Endothelial cell of umbilical vein (primary cell): ENCODE data around the gene DMWD. TPM values are rescaled to one million over a fixed set of nuclear protein-coding genes. Genes with fewer than 3 reads are reported as not detected.

Experiments used
- BruUV-seq: library from RNA; stranded (reverse); fragments of 400-500 nt; replicated peaks from 2 replicates; lab custom pipeline; 2021; lab: Mats Ljungman, UMichigan
- CTCF ChIA-PET: fragments of 300-600, 350-600 bp; sonication (Branson Sonifier 250); formaldehyde crosslinking; loops from one replicate; lab custom pipeline; 2021; ENCODE audit warnings: antibody characterized with exemption, inconsistent platforms; lab: Charles Lee
- POLR2A ChIA-PET: fragments of 300-600, 350-600 bp; sonication (Branson Sonifier 250); formaldehyde crosslinking; loops from one replicate; lab custom pipeline; 2021; ENCODE audit warnings: antibody characterized with exemption, inconsistent platforms; lab: Charles Lee
- DNase-seq: peaks from one replicate; pipeline ENCODE4 v3.0.0-alpha.2; 2011; ENCODE audit warnings: low read depth, low spot score
- FAIRE-seq: peaks from 2 replicates; lab custom pipeline; 2011; peaks lifted over from hg19 to GRCh38; lab: Jason Lieb, UNC
- H2AFZ ChIP-seq: 2 replicates; pipeline ENCODE4 v1.6.0; 2012; ENCODE audit warnings: low read depth, low read length, control low read depth, inconsistent platforms
- H3K27ac ChIP-seq: 2 replicates; pipeline ENCODE4 v1.5.1; 2011; ENCODE audit warnings: low read depth, mild to moderate bottlenecking, control low read depth, low read length, moderate library complexity; ENCODE audit not compliant: insufficient read depth
- H3K27me3 ChIP-seq, 2 experiments: 2 replicates each; pipeline versions ENCODE4 v1.6.0 to v1.6.1; 2011; ENCODE audit warnings: low read length in 2 of 2, mixed read lengths in 1 of 2; ENCODE audit not compliant: control insufficient read depth in 2 of 2, insufficient read depth in 2 of 2
- H3K36me3 ChIP-seq, 2 experiments: 2 replicates in 1 of 2; 3 replicates in 1 of 2; pipeline ENCODE4 v1.5.1; 2011; ENCODE audit warnings: low read length in 2 of 2, mild to moderate bottlenecking in 1 of 2, moderate library complexity in 1 of 2; ENCODE audit not compliant: control insufficient read depth in 2 of 2, insufficient read depth in 2 of 2; ENCODE audit errors: extremely low read depth in 1 of 2
- H3K4me1 ChIP-seq: 3 replicates; pipeline ENCODE4 v1.5.1; 2011; ENCODE audit warnings: mild to moderate bottlenecking, low read length; ENCODE audit not compliant: control insufficient read depth, insufficient read depth; ENCODE audit errors: extremely low read depth
- H3K4me2 ChIP-seq: 2 replicates; pipeline ENCODE4 v1.6.1; 2011; ENCODE audit warnings: low read length, control low read depth, mixed read lengths; ENCODE audit not compliant: insufficient read depth
- H3K4me3 ChIP-seq, 3 experiments: fragments of 200-600 bp in 1 of 3; sonication (generic), shearing (Covaris generic) in 1 of 3; replicated peaks in 1 of 3; 2 replicates each; pipeline ENCODE4 v1.5.1; 2011 to 2016; ENCODE audit warnings: control low read depth in 3 of 3, low read length in 3 of 3, mild to moderate bottlenecking in 2 of 3, inconsistent platforms in 1 of 3, low read depth in 1 of 3, moderate library complexity in 1 of 3; ENCODE audit not compliant: insufficient read depth in 1 of 3
- H3K79me2 ChIP-seq: 2 replicates; pipeline ENCODE4 v1.6.0; 2012; ENCODE audit warnings: low read length, inconsistent platforms; ENCODE audit not compliant: control insufficient read depth, insufficient read depth
- H3K9ac ChIP-seq: replicated peaks from 2 replicates; pipeline ENCODE3; 2011; ENCODE audit warnings: low read length, control low read depth; ENCODE audit not compliant: insufficient read depth; ENCODE audit errors: extremely low read depth
- H3K9me1 ChIP-seq: replicated peaks from 3 replicates; pipeline ENCODE4 v1.6.0; 2011; ENCODE audit warnings: mild to moderate bottlenecking, low read length; ENCODE audit not compliant: control insufficient read depth, insufficient read depth; ENCODE audit errors: extremely low read depth
- H3K9me3 ChIP-seq: replicated peaks from 2 replicates; pipeline ENCODE4 v1.5.1; 2012; ENCODE audit warnings: low read length, inconsistent platforms; ENCODE audit not compliant: control insufficient read depth, insufficient read depth
- H4K20me1 ChIP-seq: replicated peaks from 2 replicates; pipeline ENCODE3; 2011; ENCODE audit warnings: mild to moderate bottlenecking, low read length; ENCODE audit not compliant: control insufficient read depth, insufficient read depth; ENCODE audit errors: extremely low read depth
- EZH2 ChIP-seq: IDR thresholded peaks from 2 replicates; pipeline ENCODE4 v1.6.1; 2012; ENCODE audit warnings: borderline replicate concordance, low read depth, mild to moderate bottlenecking, moderate library complexity, low read length, inconsistent platforms; ENCODE audit not compliant: severe bottlenecking
- FOS ChIP-seq: IDR thresholded peaks from 2 replicates; pipeline ENCODE4 v1.6.1; 2011; ENCODE audit warnings: mild to moderate bottlenecking, low read length, moderate library complexity, borderline replicate concordance; ENCODE audit not compliant: insufficient read depth
- MYC ChIP-seq: IDR thresholded peaks from one replicate; pipeline ENCODE4 v1.6.1; 2011; ENCODE audit warnings: mild to moderate bottlenecking, low read depth, low read length
- dilution Hi-C: fragments of 300-500 bp; cut with MboI; formaldehyde crosslinking; loops from one replicate; pipeline ENCODE4 v1.15.0; 2019; ENCODE audit warnings: low sequenced_read_pairs; ENCODE audit not compliant: extremely low pct_ligation_motif_present
- intact Hi-C: fragments of 100-400 bp; cut with micrococcal nuclease; formaldehyde crosslinking; loops from one replicate; pipeline ENCODE4 v1.10.0; 2022
- polyA plus RNA-seq, 4 experiments: library from polyadenylated mRNA; depleted of rRNA in 3 of 4; stranded (reverse) in 3 of 4; unstranded in 1 of 4; fragments of >200 nt; gene quantifications; 2 replicates each; pipeline versions ENCODE4 v1.2.1 to v1.2.3, GENCODE V29; 2011 to 2012; ENCODE audit warnings: missing spikeins in 1 of 4
- total RNA-seq: library from RNA; stranded (reverse); gene quantifications from 2 replicates; pipeline ENCODE4 v1.2.3, GENCODE V29; 2021
- TF ChIP-seq, protein P1 (sequence below), 2 donors: IDR thresholded peaks; 1 replicate in 1 of 2; 2 replicates in 1 of 2; pipeline ENCODE4 v1.5.1; 2011; ENCODE audit warnings: low read length in 2 of 2, mild to moderate bottlenecking in 2 of 2, moderate library complexity in 2 of 2, control low read depth in 1 of 2, inconsistent platforms in 1 of 2, low read depth in 1 of 2; ENCODE audit not compliant: insufficient read depth in 1 of 2; ENCODE audit errors: extremely low read depth in 1 of 2

Gene DMWD
- total and polyA plus RNA-seq, 2 donors (not counting 3 experiments of a cell fraction or from before 2014, with no cell fraction given) = 36.9 to 81.1 TPM

- POLR2A ChIA-PET = interaction anchor here (1.2 kb wide), 1 partner anchor 30 kb away, joined by 3 read pairs; the partner anchor contains the start of gene SIX5
- TF ChIP-seq FOS (no peak), MYC (no peak)
- TF ChIP-seq, protein P1, sequence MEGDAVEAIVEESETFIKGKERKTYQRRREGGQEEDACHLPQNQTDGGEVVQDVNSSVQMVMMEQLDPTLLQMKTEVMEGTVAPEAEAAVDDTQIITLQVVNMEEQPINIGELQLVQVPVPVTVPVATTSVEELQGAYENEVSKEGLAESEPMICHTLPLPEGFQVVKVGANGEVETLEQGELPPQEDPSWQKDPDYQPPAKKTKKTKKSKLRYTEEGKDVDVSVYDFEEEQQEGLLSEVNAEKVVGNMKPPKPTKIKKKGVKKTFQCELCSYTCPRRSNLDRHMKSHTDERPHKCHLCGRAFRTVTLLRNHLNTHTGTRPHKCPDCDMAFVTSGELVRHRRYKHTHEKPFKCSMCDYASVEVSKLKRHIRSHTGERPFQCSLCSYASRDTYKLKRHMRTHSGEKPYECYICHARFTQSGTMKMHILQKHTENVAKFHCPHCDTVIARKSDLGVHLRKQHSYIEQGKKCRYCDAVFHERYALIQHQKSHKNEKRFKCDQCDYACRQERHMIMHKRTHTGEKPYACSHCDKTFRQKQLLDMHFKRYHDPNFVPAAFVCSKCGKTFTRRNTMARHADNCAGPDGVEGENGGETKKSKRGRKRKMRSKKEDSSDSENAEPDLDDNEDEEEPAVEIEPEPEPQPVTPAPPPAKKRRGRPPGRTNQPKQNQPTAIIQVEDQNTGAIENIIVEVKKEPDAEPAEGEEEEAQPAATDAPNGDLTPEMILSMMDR (IDR thresholded peaks at IDR 0.05; ENCODE audit: extremely low read depth in 1 of 2, insufficient read depth in 1 of 2, low read depth in 1 of 2, low read length in 2 of 2) = peak; percentile 70 to 77
- H3K79me2 ChIP-seq = no peaks in the 10 kb centered on the region
- DNase-seq (peak; percentile 79), FAIRE-seq (peak; percentile 87)
- no peaks in the 10 kb centered on the region for H4K20me1 ChIP-seq
- H3K9ac ChIP-seq = no peak overlapping the region
- H3K4me2 ChIP-seq = no peak overlapping the region
- intact Hi-C loops = loop anchor here (1.0 kb wide), 1 partner anchor 29 kb away; no protein-coding TSS in a partner anchor
- H3K9me3 ChIP-seq = no peaks in the 10 kb centered on the region
- H3K4me1 ChIP-seq = no peaks in the 10 kb centered on the region
- no TSS peak for BruUV-seq
- H3K27me3 ChIP-seq = no peaks in the 10 kb centered on the region
- H3K27ac ChIP-seq = no peak overlapping the region
- dilution Hi-C loops = no loop called here
- H3K36me3 ChIP-seq = no peaks in the 10 kb centered on the region
- H2AFZ ChIP-seq = no peak overlapping the region
- CTCF ChIA-PET = interaction anchor here (0.7 to 5.7 kb wide), 23 partner anchors 9 to 230 kb away, joined by 3 to 125 read pairs (median 4); partner anchors contain the start of genes DMPK, FBXO46, IRF2BP1 and SIX5
- H3K9me1 ChIP-seq = no peaks in the 10 kb centered on the region
- no peak overlapping the region for H3K4me3 ChIP-seq
Observed at GRCh38 chr19:45798995-45799517, 6.4 kb upstream of the DMWD start.

DNA sequence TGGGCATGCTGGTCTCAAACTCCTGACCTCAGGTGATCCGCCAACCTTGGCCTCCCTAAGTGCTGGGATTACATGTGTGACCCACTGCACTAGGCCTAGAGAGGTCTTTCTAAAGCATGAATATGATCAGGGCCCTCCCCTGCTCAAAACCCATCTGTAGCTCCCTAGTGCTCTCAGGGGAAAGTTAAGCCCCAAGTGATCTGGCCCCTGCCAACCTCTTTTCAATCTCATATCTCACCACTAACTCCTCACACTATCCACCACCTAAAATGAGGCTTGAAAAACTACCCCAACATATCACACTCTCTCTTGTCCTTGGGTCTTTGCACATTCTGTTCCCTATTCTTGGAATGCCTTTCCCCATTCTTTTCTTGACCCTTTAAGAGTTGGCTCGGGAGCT is 2.0 kb upstream of the DMWD start:
- FAIRE-seq = no peak
- Histone ChIP-seq H3K27me3 (no peaks in the 10 kb centered on the region), H3K36me3 (no peaks in the 10 kb centered on the region), H2AFZ (no peak overlapping the region), H3K9ac (no peak overlapping the region), H3K9me3 (no peaks in the 10 kb centered on the region), H3K4me2 (no peak overlapping the region), H3K9me1 (no peaks in the 10 kb centered on the region), H3K27ac (no peak overlapping the region), H4K20me1 (no peaks in the 10 kb centered on the region), H3K4me3 (no peak overlapping the region), H3K4me1 (peaks cover 16% of the 10 kb centered on the region), H3K79me2 (peaks cover 18% of the 10 kb centered on the region)
- BruUV-seq = no TSS peak
- CTCF ChIA-PET = interaction anchor here (0.9 to 4.4 kb wide), 3 partner anchors 12 to 25 kb away, joined by 4 to 17 read pairs (median 6); partner anchors contain the start of genes DMPK and SIX5
- intact Hi-C loops = no loop called here
- no peak for TF ChIP-seq EZH2
- no peak for TF ChIP-seq FOS
- dilution Hi-C loops = no loop called here
- no peak for DNase-seq
- POLR2A ChIA-PET = no interaction called here
